Liver (tissue), 9 donors: ENCODE measurements around the gene ULBP1. TPM values are rescaled to one million over a fixed set of nuclear protein-coding genes. Genes with fewer than 3 reads are reported as not detected.
"Not testable (repeated sequence)": the region's sequence is repeated elsewhere in the genome, so short reads cannot be mapped to it uniquely, and the experiment has no call there.

Experiments
- DNase-seq: peaks from one replicate; pipeline ENCODE4 v3.0.0-alpha.2; 2017; ENCODE audit warnings: low spot score
- H3K27ac ChIP-seq, 2 donors: one replicate each; pipeline ENCODE4 v1.7.0; 2013; ENCODE audit warnings: inconsistent platforms in 2 of 2, low read length in 2 of 2, control low read depth in 1 of 2, low read depth in 1 of 2, mild to moderate bottlenecking in 1 of 2
- H3K27me3 ChIP-seq, 4 donors: one replicate each; pipeline versions ENCODE4 v1.6.1 to v1.7.0; 2013; ENCODE audit warnings: low read length in 3 of 4, inconsistent platforms in 1 of 4, mild to moderate bottlenecking in 1 of 4, moderate library complexity in 1 of 4; ENCODE audit not compliant: control insufficient read depth in 4 of 4, insufficient read depth in 4 of 4
- H3K36me3 ChIP-seq, 4 donors: one replicate each; pipeline versions ENCODE4 v1.6.1 to v1.7.0; 2013; ENCODE audit warnings: low read length in 3 of 4, mild to moderate bottlenecking in 3 of 4, low read depth in 1 of 4, moderate library complexity in 1 of 4; ENCODE audit not compliant: control insufficient read depth in 4 of 4, insufficient read depth in 3 of 4
- H3K4me1 ChIP-seq, 4 donors: one replicate each; pipeline versions ENCODE4 v1.6.1 to v1.7.0; 2013; ENCODE audit warnings: low read length in 3 of 4, mild to moderate bottlenecking in 3 of 4, moderate library complexity in 1 of 4; ENCODE audit not compliant: control insufficient read depth in 4 of 4, insufficient read depth in 4 of 4
- H3K4me3 ChIP-seq, 3 donors: one replicate each; pipeline versions ENCODE4 v1.6.1 to v1.7.0; 2013; ENCODE audit warnings: low read length in 3 of 3, control low read depth in 1 of 3, low read depth in 1 of 3, mild to moderate bottlenecking in 1 of 3
- H3K9ac ChIP-seq, 2 donors: one replicate each; pipeline ENCODE4 v1.7.0; 2013; ENCODE audit warnings: low read length in 2 of 2, mild to moderate bottlenecking in 2 of 2, moderate library complexity in 2 of 2, control low read depth in 1 of 2, low read depth in 1 of 2
- H3K9me3 ChIP-seq, 4 donors: one replicate each; pipeline versions ENCODE4 v1.6.1 to v1.7.0; 2013; ENCODE audit warnings: low read length in 3 of 4; ENCODE audit not compliant: control insufficient read depth in 4 of 4
- ATF3 ChIP-seq: IDR thresholded peaks from 2 replicates; pipeline ENCODE4 v1.6.1; 2016; ENCODE audit warnings: antibody characterized with exemption
- EGR1 ChIP-seq, 2 donors: IDR thresholded peaks; 2 replicates each; pipeline ENCODE4 v1.6.1; 2016 to 2018; ENCODE audit warnings: antibody characterized with exemption in 2 of 2, low read depth in 2 of 2
- FOXA1 ChIP-seq: IDR thresholded peaks from 2 replicates; pipeline ENCODE4 v1.6.1; 2016; ENCODE audit warnings: antibody characterized with exemption
- GABPA ChIP-seq, 2 donors: IDR thresholded peaks in 1 of 2; conservative IDR thresholded peaks in 1 of 2; 2 replicates each; pipeline ENCODE4 v1.6.1; 2016; ENCODE audit warnings: antibody characterized with exemption in 2 of 2, mild to moderate bottlenecking in 1 of 2, moderate library complexity in 1 of 2
- HNF4G ChIP-seq: IDR thresholded peaks from 2 replicates; pipeline ENCODE4 v1.6.1; 2016; ENCODE audit warnings: antibody characterized with exemption
- JUND ChIP-seq, 2 donors: IDR thresholded peaks; 2 replicates each; pipeline ENCODE4 v1.6.1; 2016; ENCODE audit warnings: antibody characterized with exemption in 2 of 2
- MAX ChIP-seq: IDR thresholded peaks from 2 replicates; pipeline ENCODE4 v1.6.1; 2016; ENCODE audit warnings: antibody characterized with exemption
- NR2F2 ChIP-seq: IDR thresholded peaks from 2 replicates; pipeline ENCODE4 v1.6.1; 2016; ENCODE audit warnings: antibody characterized with exemption
- RAD21 ChIP-seq, 2 donors: IDR thresholded peaks; 2 replicates each; pipeline ENCODE4 v1.6.1; 2016; ENCODE audit warnings: antibody characterized with exemption in 2 of 2, mild to moderate bottlenecking in 2 of 2
- RXRA ChIP-seq, 2 donors: IDR thresholded peaks; 2 replicates each; pipeline ENCODE4 v1.6.1; 2017 to 2018; ENCODE audit warnings: antibody characterized with exemption in 2 of 2, mild to moderate bottlenecking in 1 of 2
- SP1 ChIP-seq: IDR thresholded peaks from 2 replicates; pipeline ENCODE4 v1.6.1; 2018; ENCODE audit warnings: antibody characterized with exemption, mild to moderate bottlenecking
- TAF1 ChIP-seq: conservative IDR thresholded peaks from 2 replicates; pipeline ENCODE4 v1.6.1; 2016; ENCODE audit warnings: antibody characterized with exemption, mild to moderate bottlenecking
- YY1 ChIP-seq: IDR thresholded peaks from 2 replicates; pipeline ENCODE4 v1.6.1; 2016; ENCODE audit warnings: antibody characterized with exemption, mild to moderate bottlenecking
- WGBS: extraction: QIAGEN DNeasy Blood & Tissue Kit; methylation state at CpG from one replicate; pipeline ENCODE4 v1.1.7; 2013; 5-methylcytosine and 5-hydroxymethylcytosine counted together
- polyA plus RNA-seq, 2 donors: library from polyadenylated mRNA; stranded (reverse) in 1 of 2; unstranded in 1 of 2; fragments of 200-250 nt in 1 of 2; fragments of >200 nt in 1 of 2; fragmentation: Nextera tagmentation in 1 of 2; extraction: Ambion mirVana in 1 of 2; gene quantifications; one replicate each; pipeline versions ENCODE4 v1.2.1 to v1.2.3, GENCODE V29; 2013 to 2015
- total RNA-seq, 2 donors: library from RNA; depleted of rRNA; stranded (reverse); fragments of >200 nt; gene quantifications; one replicate each; pipeline ENCODE4 v1.2.3, GENCODE V29; 2014
- TF ChIP-seq, protein P1 (sequence below): IDR thresholded peaks from 2 replicates; pipeline ENCODE4 v1.6.1; 2016; ENCODE audit warnings: antibody characterized with exemption
- TF ChIP-seq, protein P2 (sequence below): fragments of 150-350 bp; IDR thresholded peaks from 2 replicates; pipeline ENCODE4 v1.5.1; 2017; ENCODE audit warnings: improper control_type of control experiment, low read depth, low read length; ENCODE audit not compliant: missing input control
- donor health status: healthy.
- donor health status: healthy.
- donor health status: healthy.
- donor health status: healthy.
- donor health status: healthy.

The ULBP1 gene
- total and polyA plus RNA-seq, 4 donors = under 0.01 to 0.05 (median 0.03) TPM; not detected in 1

DNA sequence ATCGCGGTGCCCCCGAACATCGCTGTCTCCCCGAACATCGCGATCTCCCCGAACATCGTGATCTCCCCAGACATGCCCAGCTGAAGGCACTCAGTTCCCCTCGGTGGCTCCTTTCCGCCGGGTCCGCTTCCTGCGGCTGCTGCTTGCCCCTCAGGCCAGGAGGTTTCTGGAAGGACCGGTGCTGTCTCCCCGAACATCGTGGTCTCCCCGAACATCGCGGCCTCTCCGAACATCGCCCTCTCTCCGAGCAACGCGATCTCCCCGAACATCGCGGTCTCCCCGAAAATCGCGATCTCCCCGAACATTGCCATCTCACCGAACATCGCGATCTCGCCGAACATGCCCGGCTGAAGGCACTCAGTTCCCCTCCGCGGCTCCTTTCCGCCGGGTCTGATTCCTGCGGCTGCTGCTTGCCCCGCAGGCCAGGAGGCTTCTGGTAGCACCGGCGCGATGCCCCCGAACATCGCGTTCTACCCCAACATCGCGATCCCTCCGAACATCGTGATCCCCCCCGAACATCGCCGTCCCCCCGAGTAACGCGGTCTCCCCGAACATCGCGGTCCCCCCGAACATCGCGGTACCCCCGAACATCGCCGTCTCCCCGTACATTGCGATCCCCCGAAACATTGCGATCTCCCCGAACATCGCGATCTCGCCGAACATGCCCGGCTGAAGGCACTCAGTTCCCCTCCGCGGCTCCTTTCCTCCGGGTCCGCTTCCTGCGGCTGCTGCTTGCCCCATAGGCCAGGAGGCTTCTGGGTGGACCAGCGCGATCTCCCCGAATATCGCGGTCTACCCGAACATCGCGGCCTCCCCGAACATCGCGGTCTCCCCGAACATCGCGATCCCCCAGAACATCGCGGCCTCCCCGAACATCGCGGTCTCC, 808 bp downstream of the ULBP1 start:
- TF ChIP-seq, protein P1, sequence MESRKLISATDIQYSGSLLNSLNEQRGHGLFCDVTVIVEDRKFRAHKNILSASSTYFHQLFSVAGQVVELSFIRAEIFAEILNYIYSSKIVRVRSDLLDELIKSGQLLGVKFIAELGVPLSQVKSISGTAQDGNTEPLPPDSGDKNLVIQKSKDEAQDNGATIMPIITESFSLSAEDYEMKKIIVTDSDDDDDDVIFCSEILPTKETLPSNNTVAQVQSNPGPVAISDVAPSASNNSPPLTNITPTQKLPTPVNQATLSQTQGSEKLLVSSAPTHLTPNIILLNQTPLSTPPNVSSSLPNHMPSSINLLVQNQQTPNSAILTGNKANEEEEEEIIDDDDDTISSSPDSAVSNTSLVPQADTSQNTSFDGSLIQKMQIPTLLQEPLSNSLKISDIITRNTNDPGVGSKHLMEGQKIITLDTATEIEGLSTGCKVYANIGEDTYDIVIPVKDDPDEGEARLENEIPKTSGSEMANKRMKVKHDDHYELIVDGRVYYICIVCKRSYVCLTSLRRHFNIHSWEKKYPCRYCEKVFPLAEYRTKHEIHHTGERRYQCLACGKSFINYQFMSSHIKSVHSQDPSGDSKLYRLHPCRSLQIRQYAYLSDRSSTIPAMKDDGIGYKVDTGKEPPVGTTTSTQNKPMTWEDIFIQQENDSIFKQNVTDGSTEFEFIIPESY = no peak
- no peak for TF ChIP-seq HNF4G
- no peak for TF ChIP-seq RAD21 (IDR thresholded peaks at IDR 0.05)
- TF ChIP-seq, protein P2, sequence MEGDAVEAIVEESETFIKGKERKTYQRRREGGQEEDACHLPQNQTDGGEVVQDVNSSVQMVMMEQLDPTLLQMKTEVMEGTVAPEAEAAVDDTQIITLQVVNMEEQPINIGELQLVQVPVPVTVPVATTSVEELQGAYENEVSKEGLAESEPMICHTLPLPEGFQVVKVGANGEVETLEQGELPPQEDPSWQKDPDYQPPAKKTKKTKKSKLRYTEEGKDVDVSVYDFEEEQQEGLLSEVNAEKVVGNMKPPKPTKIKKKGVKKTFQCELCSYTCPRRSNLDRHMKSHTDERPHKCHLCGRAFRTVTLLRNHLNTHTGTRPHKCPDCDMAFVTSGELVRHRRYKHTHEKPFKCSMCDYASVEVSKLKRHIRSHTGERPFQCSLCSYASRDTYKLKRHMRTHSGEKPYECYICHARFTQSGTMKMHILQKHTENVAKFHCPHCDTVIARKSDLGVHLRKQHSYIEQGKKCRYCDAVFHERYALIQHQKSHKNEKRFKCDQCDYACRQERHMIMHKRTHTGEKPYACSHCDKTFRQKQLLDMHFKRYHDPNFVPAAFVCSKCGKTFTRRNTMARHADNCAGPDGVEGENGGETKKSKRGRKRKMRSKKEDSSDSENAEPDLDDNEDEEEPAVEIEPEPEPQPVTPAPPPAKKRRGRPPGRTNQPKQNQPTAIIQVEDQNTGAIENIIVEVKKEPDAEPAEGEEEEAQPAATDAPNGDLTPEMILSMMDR = no peak
- no peak for TF ChIP-seq FOXA1
- no peak for TF ChIP-seq NR2F2
- TF ChIP-seq MAX = no peak
- TF ChIP-seq SP1 = no peak
- TF ChIP-seq ATF3 = no peak
- TF ChIP-seq RXRA (IDR thresholded peaks at IDR 0.05) = no peak
- TF ChIP-seq YY1 = no peak
- TF ChIP-seq JUND (IDR thresholded peaks at IDR 0.05) = no peak
- TF ChIP-seq GABPA (IDR thresholded peaks at IDR 0.05 in 1 of 2, conservative IDR thresholded peaks at IDR 0.05 in 1 of 2) = no peak
- no peak for TF ChIP-seq TAF1
- Histone ChIP-seq H3K4me1 (peaks cover 5 to 18% (median 9%) of the 10 kb centered on the region in 4 donors), H3K9me3 (peaks cover 0 to 8% (median 0%) of the 10 kb centered on the region in 4 donors), H3K4me3 (peak overlapping the region in 1 of 3 donors; percentile 48), H3K9ac (no peak overlapping the region), H3K36me3 (no peaks in the 10 kb centered on the region), H3K27ac (no peak overlapping the region), H3K27me3 (peaks cover 0 to 9% (median 5%) of the 10 kb centered on the region in 4 donors)
- DNase-seq = no peak
- 5% methylated on average over 103 of the region's 103 CpGs for WGBS

- H3K9me3 ChIP-seq = peaks cover 0 to 8% (median 0%) of the 10 kb centered on the region in 4 donors
- H3K4me1 ChIP-seq = peaks cover 5 to 18% (median 9%) of the 10 kb centered on the region in 4 donors
- no peaks in the 10 kb centered on the region for H3K36me3 ChIP-seq
- no peak overlapping the region for H3K9ac ChIP-seq
- TF ChIP-seq GABPA (IDR thresholded peaks at IDR 0.05 in 1 of 2, conservative IDR thresholded peaks at IDR 0.05 in 1 of 2) = no peak
- TF ChIP-seq FOXA1 = no peak
- TF ChIP-seq EGR1 (IDR thresholded peaks at IDR 0.05; ENCODE audit: low read depth in 2 of 2) = no peak
- no peak for TF ChIP-seq MAX
- no peak for DNase-seq
- H3K4me3 ChIP-seq = peak overlapping the region in 1 of 3 donors; percentile 48
- WGBS = 14% methylated on average over 38 of the region's 38 CpGs
- H3K27me3 ChIP-seq = peaks cover 0 to 9% (median 5%) of the 10 kb centered on the region in 4 donors
- no peak overlapping the region for H3K27ac ChIP-seq
These were observed 1.7 kb downstream of the ULBP1 start for GRCh38 chr6:149965194-149966020.

DNA sequence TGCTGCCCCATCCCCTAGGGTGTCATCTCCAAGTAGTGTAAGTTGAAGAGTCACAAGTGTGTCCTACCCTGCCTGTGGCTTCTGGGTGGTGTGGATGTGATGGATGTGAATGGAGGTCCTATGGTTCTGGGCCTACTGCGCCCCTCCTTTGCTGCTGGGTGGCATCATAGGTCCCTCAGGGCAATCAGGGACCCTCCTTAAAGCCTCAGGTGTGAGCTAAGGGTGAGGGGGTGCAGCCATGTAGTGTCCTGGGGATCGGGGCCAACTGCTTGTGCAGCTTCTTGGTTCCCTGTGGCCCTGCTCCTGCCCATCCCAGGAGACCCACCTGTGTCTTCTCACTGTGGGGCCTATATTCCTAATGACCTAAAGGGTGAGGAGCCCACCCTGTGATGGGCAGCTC, 2.6 kb downstream of the ULBP1 start:
- H3K27me3 ChIP-seq, H3K9ac ChIP-seq, H3K9me3 ChIP-seq, H3K4me3 ChIP-seq, H3K27ac ChIP-seq, H3K36me3 ChIP-seq, DNase-seq: not testable (repeated sequence)
- 91% methylated on average over 2 of the region's 2 CpGs for WGBS
- peaks cover 5 to 18% (median 9%) of the 10 kb centered on the region in 4 donors for H3K4me1 ChIP-seq
